ENCODE data around the gene ADAMTS12. TPM values are rescaled to one million over a fixed set of nuclear protein-coding genes. Genes with fewer than 3 reads are reported as not detected.

ADAMTS12 gene
- total RNA-seq, 1 experiment from 2014 or later: 0.18 TPM

DNA sequence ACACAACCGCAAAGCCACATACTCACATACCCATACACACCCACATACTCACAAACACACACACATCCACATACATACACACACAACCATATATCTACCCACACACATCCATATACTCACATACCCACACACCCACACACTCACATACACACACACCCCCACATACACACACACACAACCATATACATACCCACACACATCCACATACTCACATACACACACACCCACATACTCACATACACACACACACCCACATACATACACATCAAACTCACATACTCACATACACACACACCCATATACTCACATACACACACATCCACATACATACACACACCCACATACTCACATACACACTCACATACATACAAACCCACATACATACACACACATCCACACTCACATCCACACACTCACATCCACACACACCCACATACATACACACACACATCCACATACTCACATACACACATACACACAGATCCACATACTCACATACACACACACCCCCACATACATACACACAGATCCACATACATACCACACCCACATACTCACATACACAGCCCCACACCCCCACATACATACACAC, 220.0 kb downstream of the ADAMTS12 start:
- DNase-seq: no peak
- BruUV-seq (replicated peaks): no TSS peak
- Histone ChIP-seq H3K79me2 (ENCODE audit: low read length) (no peaks in the 10 kb centered on the region), H3K9me3 (ENCODE audit: low read length) (no peaks in the 10 kb centered on the region), H3K9ac (ENCODE audit: low read length) (no peak overlapping the region), H4K20me1 (ENCODE audit: low read length) (no peaks in the 10 kb centered on the region), H3K27me3 (ENCODE audit: low read length) (0 out of 2 replicates have a peak, but pooled peaks cover 3% of the 10 kb centered on the region), H3K9me2 (replicated peaks; ENCODE audit: low read length) (no peaks in the 10 kb centered on the region), H3K4me1 (ENCODE audit: insufficient read depth, low read length) (no peaks in the 10 kb centered on the region), H3K4me2 (ENCODE audit: low read length) (no peak overlapping the region), H3K27ac (ENCODE audit: low read length) (no peak overlapping the region), H3K4me3 (ENCODE audit: low read length) (no peak overlapping the region), H2AFZ (ENCODE audit: low read length) (no peak overlapping the region), H3F3A (ENCODE audit: low read length, unreplicated experiment) (no peaks in the 10 kb centered on the region), H3K36me3 (ENCODE audit: low read depth, low read length) (no peaks in the 10 kb centered on the region)
- POLR2A ChIA-PET (ENCODE audit: unreplicated experiment): no interaction called here
- CTCF ChIA-PET: no interaction called here
- intact Hi-C loops (cut with micrococcal nuclease): no loop called here
- TF ChIP-seq, protein P1, sequence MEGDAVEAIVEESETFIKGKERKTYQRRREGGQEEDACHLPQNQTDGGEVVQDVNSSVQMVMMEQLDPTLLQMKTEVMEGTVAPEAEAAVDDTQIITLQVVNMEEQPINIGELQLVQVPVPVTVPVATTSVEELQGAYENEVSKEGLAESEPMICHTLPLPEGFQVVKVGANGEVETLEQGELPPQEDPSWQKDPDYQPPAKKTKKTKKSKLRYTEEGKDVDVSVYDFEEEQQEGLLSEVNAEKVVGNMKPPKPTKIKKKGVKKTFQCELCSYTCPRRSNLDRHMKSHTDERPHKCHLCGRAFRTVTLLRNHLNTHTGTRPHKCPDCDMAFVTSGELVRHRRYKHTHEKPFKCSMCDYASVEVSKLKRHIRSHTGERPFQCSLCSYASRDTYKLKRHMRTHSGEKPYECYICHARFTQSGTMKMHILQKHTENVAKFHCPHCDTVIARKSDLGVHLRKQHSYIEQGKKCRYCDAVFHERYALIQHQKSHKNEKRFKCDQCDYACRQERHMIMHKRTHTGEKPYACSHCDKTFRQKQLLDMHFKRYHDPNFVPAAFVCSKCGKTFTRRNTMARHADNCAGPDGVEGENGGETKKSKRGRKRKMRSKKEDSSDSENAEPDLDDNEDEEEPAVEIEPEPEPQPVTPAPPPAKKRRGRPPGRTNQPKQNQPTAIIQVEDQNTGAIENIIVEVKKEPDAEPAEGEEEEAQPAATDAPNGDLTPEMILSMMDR (conservative IDR thresholded peaks at IDR 0.05; ENCODE audit: low read depth, low read length): no peak
- no peak for TF ChIP-seq EZH2phosphoT487 (IDR thresholded peaks at IDR 0.05; ENCODE audit: borderline replicate concordance, low read length)
- no peak for TF ChIP-seq EZH2 (IDR thresholded peaks at IDR 0.05; ENCODE audit: low read length, unreplicated experiment)
- ATAC-seq: no peak

DNA sequence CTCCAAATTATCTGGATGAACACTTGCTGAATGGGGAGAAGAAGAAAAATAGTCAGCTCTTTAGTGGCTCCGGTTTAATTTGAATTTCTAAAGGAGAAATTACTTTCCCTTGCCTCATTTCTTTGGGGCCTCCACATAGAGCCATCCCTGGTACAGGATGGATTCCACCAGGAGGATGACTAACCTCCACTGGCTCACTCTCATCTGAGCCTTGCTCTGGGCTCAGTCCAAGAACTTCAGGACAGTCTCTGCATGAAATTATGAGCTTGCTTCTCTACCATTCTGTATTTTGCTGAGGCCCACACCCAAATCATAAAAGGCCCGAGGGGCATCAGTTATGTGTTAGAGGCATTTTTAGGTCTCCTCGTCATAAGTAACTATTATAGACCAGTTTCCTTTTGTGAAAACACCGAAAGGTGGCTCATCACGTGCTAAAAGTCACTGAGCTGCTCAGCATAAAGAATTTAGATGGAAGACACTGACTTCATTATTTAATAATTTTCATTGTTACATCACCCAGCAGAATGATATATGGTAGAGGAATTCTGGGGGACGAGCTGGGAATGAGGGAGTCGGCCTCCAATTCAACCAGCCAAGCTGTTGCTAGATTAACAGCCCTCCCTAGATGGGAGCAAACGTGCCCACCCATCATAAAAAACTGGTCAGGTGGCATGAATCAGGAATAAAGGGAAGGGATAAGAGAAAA, 228.9 kb downstream of the ADAMTS12 start:
- no peaks in the 10 kb centered on the region for H4K20me1 ChIP-seq (ENCODE audit: low read length)
- no peaks in the 10 kb centered on the region for H3K27me3 ChIP-seq (ENCODE audit: low read length)
- DNase-seq (no peak), ATAC-seq (no peak)
- CTCF ChIA-PET: no interaction called here
- H3F3A ChIP-seq (ENCODE audit: low read length, unreplicated experiment): no peaks in the 10 kb centered on the region
- no peaks in the 10 kb centered on the region for H3K79me2 ChIP-seq (ENCODE audit: low read length)
- H3K27ac ChIP-seq (ENCODE audit: low read length): no peak overlapping the region
- H3K4me2 ChIP-seq (ENCODE audit: low read length): no peak overlapping the region
- H3K9me3 ChIP-seq (ENCODE audit: low read length): no peaks in the 10 kb centered on the region
- H3K9ac ChIP-seq (ENCODE audit: low read length): no peak overlapping the region
- no peaks in the 10 kb centered on the region for H3K36me3 ChIP-seq (ENCODE audit: low read depth, low read length)
- no peaks in the 10 kb centered on the region for H3K9me2 ChIP-seq (replicated peaks; ENCODE audit: low read length)
- no peak overlapping the region for H2AFZ ChIP-seq (ENCODE audit: low read length)
- no TSS peak for BruUV-seq (replicated peaks)
- TF ChIP-seq, protein P1 (conservative IDR thresholded peaks at IDR 0.05; ENCODE audit: low read depth, low read length): no peak
- TF ChIP-seq EZH2phosphoT487 (IDR thresholded peaks at IDR 0.05; ENCODE audit: borderline replicate concordance, low read length) (no peak), EZH2 (IDR thresholded peaks at IDR 0.05; ENCODE audit: low read length, unreplicated experiment) (no peak)
- no peak overlapping the region for H3K4me3 ChIP-seq (ENCODE audit: low read length)
- no peaks in the 10 kb centered on the region for H3K4me1 ChIP-seq (ENCODE audit: insufficient read depth, low read length)
- POLR2A ChIA-PET (ENCODE audit: unreplicated experiment): no interaction called here
- intact Hi-C loops (cut with micrococcal nuclease): no loop called here

DNA sequence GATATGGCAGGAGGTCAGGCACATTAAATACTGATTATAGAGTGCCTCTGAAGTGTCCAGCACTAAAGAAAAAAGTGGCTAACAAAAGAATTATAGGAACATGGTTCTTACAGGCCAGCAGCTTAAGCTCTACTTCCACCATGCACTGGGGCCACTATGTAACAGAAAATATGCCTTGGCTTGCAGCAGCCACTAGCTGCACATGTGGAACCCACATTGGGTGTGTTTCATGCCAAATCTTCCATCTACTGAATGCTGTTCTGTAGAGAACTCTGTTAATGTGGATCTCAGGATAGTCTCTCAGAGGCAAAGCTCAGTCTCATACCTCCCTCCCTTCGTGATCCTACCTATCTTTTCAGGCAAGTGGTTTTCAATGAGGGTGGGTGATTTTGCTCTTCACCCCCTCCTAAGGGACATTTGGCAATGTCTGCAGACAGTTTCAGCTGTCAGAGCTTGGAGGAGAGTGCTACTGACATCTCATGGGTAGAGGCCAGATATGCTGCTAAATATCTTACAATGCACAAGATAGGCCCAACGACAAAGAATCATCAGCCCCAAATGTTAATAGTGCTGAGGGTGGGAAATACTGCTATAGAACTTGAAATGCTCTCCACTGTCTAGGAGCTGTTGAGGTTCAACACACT, 232.1 kb downstream of the ADAMTS12 start:
- Histone ChIP-seq H4K20me1 (ENCODE audit: low read length) (no peaks in the 10 kb centered on the region), H3K79me2 (ENCODE audit: low read length) (no peaks in the 10 kb centered on the region), H3K9me2 (replicated peaks; ENCODE audit: low read length) (no peaks in the 10 kb centered on the region), H3K9ac (ENCODE audit: low read length) (no peak overlapping the region), H3K27ac (ENCODE audit: low read length) (no peak overlapping the region), H3K27me3 (ENCODE audit: low read length) (no peaks in the 10 kb centered on the region), H2AFZ (ENCODE audit: low read length) (no peak overlapping the region), H3K36me3 (ENCODE audit: low read depth, low read length) (no peaks in the 10 kb centered on the region), H3K4me2 (ENCODE audit: low read length) (no peak overlapping the region), H3K4me1 (ENCODE audit: insufficient read depth, low read length) (peaks cover 3% of the 10 kb centered on the region; the same call in 1 of the 2 replicates), H3F3A (ENCODE audit: low read length, unreplicated experiment) (no peaks in the 10 kb centered on the region), H3K9me3 (ENCODE audit: low read length) (no peaks in the 10 kb centered on the region), H3K4me3 (ENCODE audit: low read length) (no peak overlapping the region)
- intact Hi-C loops (cut with micrococcal nuclease): no loop called here
- TF ChIP-seq, protein P1 (conservative IDR thresholded peaks at IDR 0.05; ENCODE audit: low read depth, low read length): no peak
- TF ChIP-seq EZH2phosphoT487 (IDR thresholded peaks at IDR 0.05; ENCODE audit: borderline replicate concordance, low read length) (no peak), EZH2 (IDR thresholded peaks at IDR 0.05; ENCODE audit: low read length, unreplicated experiment) (no peak)
- POLR2A ChIA-PET (ENCODE audit: unreplicated experiment): no interaction called here
- ATAC-seq (no peak), DNase-seq (no peak)
- BruUV-seq (replicated peaks): no TSS peak
- CTCF ChIA-PET: no interaction called here
